ENCODE data around the gene KCNK5. TPM values are rescaled to one million over a fixed set of nuclear protein-coding genes. Genes with fewer than 3 reads are reported as not detected.

KCNK5 gene
- total RNA-seq, 6 experiments from 2014 or later = not detected

GRCh38 chr6:39231521-39232243 is 2.4 kb upstream of the KCNK5 start:
- no peak overlapping the region for H3K4me3 Mint-ChIP-seq
- no peak for DNase-seq
- no peak overlapping the region for H3K27ac Mint-ChIP-seq
- no peaks in the 10 kb centered on the region; the same call in 1 of the 2 replicates for H3K36me3 Mint-ChIP-seq (ENCODE audit: low read depth)
- TF ChIP-seq, protein P1, sequence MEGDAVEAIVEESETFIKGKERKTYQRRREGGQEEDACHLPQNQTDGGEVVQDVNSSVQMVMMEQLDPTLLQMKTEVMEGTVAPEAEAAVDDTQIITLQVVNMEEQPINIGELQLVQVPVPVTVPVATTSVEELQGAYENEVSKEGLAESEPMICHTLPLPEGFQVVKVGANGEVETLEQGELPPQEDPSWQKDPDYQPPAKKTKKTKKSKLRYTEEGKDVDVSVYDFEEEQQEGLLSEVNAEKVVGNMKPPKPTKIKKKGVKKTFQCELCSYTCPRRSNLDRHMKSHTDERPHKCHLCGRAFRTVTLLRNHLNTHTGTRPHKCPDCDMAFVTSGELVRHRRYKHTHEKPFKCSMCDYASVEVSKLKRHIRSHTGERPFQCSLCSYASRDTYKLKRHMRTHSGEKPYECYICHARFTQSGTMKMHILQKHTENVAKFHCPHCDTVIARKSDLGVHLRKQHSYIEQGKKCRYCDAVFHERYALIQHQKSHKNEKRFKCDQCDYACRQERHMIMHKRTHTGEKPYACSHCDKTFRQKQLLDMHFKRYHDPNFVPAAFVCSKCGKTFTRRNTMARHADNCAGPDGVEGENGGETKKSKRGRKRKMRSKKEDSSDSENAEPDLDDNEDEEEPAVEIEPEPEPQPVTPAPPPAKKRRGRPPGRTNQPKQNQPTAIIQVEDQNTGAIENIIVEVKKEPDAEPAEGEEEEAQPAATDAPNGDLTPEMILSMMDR (IDR thresholded peaks at IDR 0.05) = no peak
- H3K4me1 Mint-ChIP-seq (ENCODE audit: low read depth) = no peaks in the 10 kb centered on the region
- peaks cover 7% of the 10 kb centered on the region for H3K9me3 Mint-ChIP-seq
- no peaks in the 10 kb centered on the region; the same call in 1 of the 2 replicates for H3K27me3 Mint-ChIP-seq (ENCODE audit: insufficient read depth)

- Mint-ChIP-seq H3K27ac (no peak overlapping the region), H3K27me3 (ENCODE audit: insufficient read depth) (no peaks in the 10 kb centered on the region; the same call in 1 of the 2 replicates), H3K36me3 (ENCODE audit: low read depth) (no peaks in the 10 kb centered on the region; the same call in 1 of the 2 replicates), H3K4me1 (ENCODE audit: low read depth) (no peaks in the 10 kb centered on the region), H3K9me3 (peaks cover 11% of the 10 kb centered on the region), H3K4me3 (no peak overlapping the region)
- TF ChIP-seq, protein P1 (IDR thresholded peaks at IDR 0.05) = no peak
- no peak for DNase-seq
These were observed 1.4 kb upstream of the KCNK5 start for GRCh38 chr6:39230654-39231035.

- Mint-ChIP-seq H3K4me1 (ENCODE audit: low read depth) (no peaks in the 10 kb centered on the region), H3K36me3 (ENCODE audit: low read depth) (no peaks in the 10 kb centered on the region; the same call in 1 of the 2 replicates), H3K9me3 (peaks cover 17% of the 10 kb centered on the region), H3K4me3 (no peak overlapping the region), H3K27me3 (ENCODE audit: insufficient read depth) (no peaks in the 10 kb centered on the region; the same call in 1 of the 2 replicates), H3K27ac (no peak overlapping the region)
- TF ChIP-seq, protein P1 (IDR thresholded peaks at IDR 0.05) = no peak
- no peak for DNase-seq
These were observed 934 bp downstream of the KCNK5 start for GRCh38 chr6:39228111-39228971.

- Mint-ChIP-seq H3K36me3 (ENCODE audit: low read depth) (no peaks in the 10 kb centered on the region), H3K4me1 (ENCODE audit: low read depth) (no peaks in the 10 kb centered on the region), H3K27ac (no peak overlapping the region), H3K4me3 (no peak overlapping the region), H3K27me3 (ENCODE audit: insufficient read depth) (no peaks in the 10 kb centered on the region; the same call in 1 of the 2 replicates), H3K9me3 (peaks cover 23% of the 10 kb centered on the region)
- DNase-seq = no peak
- TF ChIP-seq, protein P1 (IDR thresholded peaks at IDR 0.05) = no peak
These were observed 1.8 kb downstream of the KCNK5 start for GRCh38 chr6:39227476-39227875.

GRCh38 chr6:39226639-39227329 is 2.5 kb downstream of the KCNK5 start:
- Mint-ChIP-seq H3K9me3 (peaks cover 28% of the 10 kb centered on the region), H3K27me3 (ENCODE audit: insufficient read depth) (no peaks in the 10 kb centered on the region; the same call in 1 of the 2 replicates), H3K4me3 (no peak overlapping the region), H3K4me1 (ENCODE audit: low read depth) (no peaks in the 10 kb centered on the region), H3K36me3 (ENCODE audit: low read depth) (0 out of 2 replicates have a peak, but pooled peaks cover 2% of the 10 kb centered on the region), H3K27ac (no peak overlapping the region)
- TF ChIP-seq, protein P1 (IDR thresholded peaks at IDR 0.05) = no peak
- no peak for DNase-seq
